ENCODE results near the gene XKR7. TPM values are rescaled to one million over a fixed set of nuclear protein-coding genes. Genes with fewer than 3 reads are reported as not detected.

Gene XKR7
- total and polyA plus RNA-seq, 2 donors (not counting 1 experiment from before 2014, with no cell fraction given), result 0.05 to 0.12 TPM

DNA sequence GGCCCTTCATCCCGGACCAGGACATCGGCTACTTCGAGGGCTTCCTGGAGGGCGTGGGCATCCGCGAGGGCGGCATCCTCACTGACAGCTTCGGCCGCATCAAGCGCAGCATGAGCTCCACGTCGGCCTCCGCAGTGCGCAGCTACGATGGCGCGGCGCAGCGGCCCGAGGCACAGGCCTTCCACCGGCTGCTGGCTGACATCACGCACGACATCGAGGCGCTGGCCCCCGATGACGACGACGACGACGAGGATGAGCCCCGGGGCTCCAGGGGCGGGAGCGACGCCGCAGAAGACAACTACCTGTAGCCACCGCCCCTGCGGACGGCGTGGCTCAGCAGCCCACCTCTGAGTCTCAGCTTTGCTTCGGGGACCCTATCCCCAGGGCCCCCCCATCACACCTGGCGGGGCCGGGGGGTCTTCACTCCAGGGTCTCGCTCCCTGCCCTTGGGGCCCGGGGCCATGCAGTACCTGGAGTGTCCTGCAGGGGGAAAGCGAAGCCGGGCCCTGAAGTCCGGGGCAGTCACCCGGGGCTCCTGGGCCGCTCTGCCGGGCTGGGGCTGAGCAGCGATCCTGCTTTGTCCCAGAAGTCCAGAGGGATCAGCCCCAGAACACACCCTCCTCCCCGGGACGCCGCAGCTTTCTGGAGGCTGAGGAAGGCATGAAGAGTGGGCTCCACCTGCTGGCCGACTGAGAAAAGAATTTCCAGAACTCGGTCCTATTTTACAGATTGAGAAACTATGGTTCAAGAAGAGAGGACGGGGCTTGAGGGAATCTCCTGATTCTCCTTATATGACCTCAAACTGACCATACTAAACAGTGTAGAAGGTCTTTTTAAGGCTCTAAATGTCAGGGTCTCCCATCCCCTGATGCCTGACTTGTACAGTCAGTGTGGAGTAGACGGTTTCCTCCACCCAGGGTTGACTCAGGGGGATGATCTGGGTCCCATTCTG is 63.3 kb downstream of the XKR7 start:
- Histone ChIP-seq H3K4me3 (ENCODE audit: control extremely low read depth in 1 of 5, extremely low read depth in 1 of 5, insufficient read depth in 1 of 5, low read depth in 2 of 5, low read length in 4 of 5) (peak overlapping the region in 4 of 5 experiments; percentile 18 to 55 (median 40)), H2AFZ (ENCODE audit: insufficient read depth, low read depth, low read length, poor library complexity, severe bottlenecking) (peak overlapping the region; percentile 67), H3K4me1 (ENCODE audit: control insufficient read depth in 2 of 2, insufficient read depth in 2 of 2, low read length in 2 of 2) (peaks cover 7 to 25% of the 10 kb centered on the region in 2 donors), H3K79me2 (ENCODE audit: control insufficient read depth, insufficient read depth, low read length) (no peaks in the 10 kb centered on the region), H3K36me3 (replicated peaks in 1 of 2; ENCODE audit: control extremely low read depth in 1 of 2, control insufficient read depth in 1 of 2, extremely low read depth in 1 of 2, insufficient read depth in 2 of 2, low read length in 1 of 2) (no peaks in the 10 kb centered on the region), H3K27ac (ENCODE audit: low read length in 2 of 2) (no peak overlapping the region), H3K9ac (ENCODE audit: low read length) (peak overlapping the region; percentile 42), H3K4me2 (replicated peaks; ENCODE audit: low read depth, low read length, poor library complexity, severe bottlenecking) (peak overlapping the region; percentile 82), H3K9me3 (ENCODE audit: control extremely low read depth in 1 of 3, control insufficient read depth in 2 of 3, insufficient read depth in 1 of 3, low read length in 2 of 3) (no peaks in the 10 kb centered on the region), H4K20me1 (ENCODE audit: control insufficient read depth, insufficient read depth, low read length, poor library complexity, severe bottlenecking) (no peaks in the 10 kb centered on the region), H3K27me3 (replicated peaks in 1 of 4; ENCODE audit: control extremely low read depth in 1 of 4, control insufficient read depth in 3 of 4, insufficient read depth in 4 of 4, low read length in 3 of 4) (peaks cover 0 to 21% (median 9%) of the 10 kb centered on the region in 4 experiments)
- intact Hi-C loops (cut with micrococcal nuclease), result loop anchor here (1.0 kb wide), 3 partner anchors 61 to 208 kb away; no protein-coding TSS in a partner anchor
- DNase-seq (peak; percentile 78), ATAC-seq (ENCODE audit: low read depth) (peak; percentile 75)
- Mint-ChIP-seq H3K4me1 (peaks cover 22% of the 10 kb centered on the region), H3K4me3 (peak overlapping the region; percentile 65), H3K9me3 (ENCODE audit: insufficient read depth) (no peaks in the 10 kb centered on the region), H3K27me3 (peaks cover 35% of the 10 kb centered on the region), H3K27ac (no peak overlapping the region)
- WGBS (ENCODE audit: insufficient coverage), result 31% methylated on average over 55 of the region's 59 CpGs
- ChIA-PET POLR2A (interaction anchor here (0.6 to 0.8 kb wide), 2 partner anchors 9 to 15 kb away, joined by 3 to 4 read pairs; no protein-coding TSS in a partner anchor), CTCF (interaction anchor here (0.6 to 10.3 kb wide), 34 partner anchors 8 to 621 kb away, joined by 3 to 389 read pairs (median 5); partner anchors contain the start of genes HCK and PDRG1)
- no peak for TF ChIP-seq EZH2 (IDR thresholded peaks at IDR 0.05; ENCODE audit: borderline replicate concordance, insufficient read depth, low read depth, low read length, poor library complexity, severe bottlenecking)
- TF ChIP-seq, protein P1, sequence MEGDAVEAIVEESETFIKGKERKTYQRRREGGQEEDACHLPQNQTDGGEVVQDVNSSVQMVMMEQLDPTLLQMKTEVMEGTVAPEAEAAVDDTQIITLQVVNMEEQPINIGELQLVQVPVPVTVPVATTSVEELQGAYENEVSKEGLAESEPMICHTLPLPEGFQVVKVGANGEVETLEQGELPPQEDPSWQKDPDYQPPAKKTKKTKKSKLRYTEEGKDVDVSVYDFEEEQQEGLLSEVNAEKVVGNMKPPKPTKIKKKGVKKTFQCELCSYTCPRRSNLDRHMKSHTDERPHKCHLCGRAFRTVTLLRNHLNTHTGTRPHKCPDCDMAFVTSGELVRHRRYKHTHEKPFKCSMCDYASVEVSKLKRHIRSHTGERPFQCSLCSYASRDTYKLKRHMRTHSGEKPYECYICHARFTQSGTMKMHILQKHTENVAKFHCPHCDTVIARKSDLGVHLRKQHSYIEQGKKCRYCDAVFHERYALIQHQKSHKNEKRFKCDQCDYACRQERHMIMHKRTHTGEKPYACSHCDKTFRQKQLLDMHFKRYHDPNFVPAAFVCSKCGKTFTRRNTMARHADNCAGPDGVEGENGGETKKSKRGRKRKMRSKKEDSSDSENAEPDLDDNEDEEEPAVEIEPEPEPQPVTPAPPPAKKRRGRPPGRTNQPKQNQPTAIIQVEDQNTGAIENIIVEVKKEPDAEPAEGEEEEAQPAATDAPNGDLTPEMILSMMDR (IDR thresholded peaks at IDR 0.05), result peak; percentile 100

Data from B cell (primary cell).